HUES48 (cell line): ENCODE measurements around the gene GPR39.
A peak's percentile ranks its signal among the peaks of the same experiment; 100 is the strongest.

ENCODE experiments used
- H3K27ac ChIP-seq: one replicate; pipeline ENCODE4 v1.7.0; 2013; ENCODE audit warnings: low read depth, low read length, inconsistent platforms
- H3K27me3 ChIP-seq: 2 replicates; pipeline ENCODE4 v1.6.1; 2013; ENCODE audit warnings: mild to moderate bottlenecking, low read length; ENCODE audit not compliant: control insufficient read depth, insufficient read depth
- H3K36me3 ChIP-seq: 2 replicates; pipeline ENCODE4 v1.6.1; 2013; ENCODE audit warnings: low read length; ENCODE audit not compliant: control insufficient read depth, insufficient read depth
- H3K4me1 ChIP-seq: 2 replicates; pipeline ENCODE4 v1.6.1; 2013; ENCODE audit warnings: mild to moderate bottlenecking, low read length; ENCODE audit not compliant: control insufficient read depth, insufficient read depth
- H3K4me3 ChIP-seq: 2 replicates; pipeline ENCODE4 v1.5.1; 2013; ENCODE audit warnings: mild to moderate bottlenecking, low read depth, low read length
- H3K9ac ChIP-seq: 2 replicates; pipeline ENCODE4 v1.6.1; 2013; ENCODE audit warnings: mild to moderate bottlenecking, low read depth, low read length, moderate library complexity
- H3K9me3 ChIP-seq: 2 replicates; pipeline ENCODE4 v1.6.1; 2013; ENCODE audit warnings: low read length; ENCODE audit not compliant: control insufficient read depth, insufficient read depth

The GPR39 gene

GRCh38 chr2:132416723-132417395, at the start of gene GPR39:
Gene GPR39, plus strand, starts transcription at chr2:132416805.
- Histone ChIP-seq H3K4me3 (peak within 1 kb of the TSS; percentile 69), H3K4me1 (peaks cover 13% of the 10 kb centered on the region), H3K27ac (peak within 1 kb of the TSS; percentile 59), H3K27me3 (peaks cover 34% of the 10 kb centered on the region), H3K9me3 (no peaks in the 10 kb centered on the region), H3K36me3 (no peaks in the 10 kb centered on the region), H3K9ac (no peak within 1 kb of the TSS; the same call in 1 of the 2 replicates)

- no peak overlapping the region for H3K27ac ChIP-seq
- H3K9ac ChIP-seq: no peak overlapping the region
Measured at GRCh38 chr2:132368191-132368590, 48.4 kb upstream of the GPR39 start.

GRCh38 chr2:132372276-132372675, 44.3 kb upstream of the GPR39 start:
- H3K4me1 ChIP-seq: no peaks in the 10 kb centered on the region
- H3K9me3 ChIP-seq: peaks cover 2% of the 10 kb centered on the region; the same call in 1 of the 2 replicates
- H3K4me3 ChIP-seq: no peak overlapping the region
- no peaks in the 10 kb centered on the region for H3K27me3 ChIP-seq
- H3K36me3 ChIP-seq: no peaks in the 10 kb centered on the region
- no peak overlapping the region for H3K27ac ChIP-seq
- H3K9ac ChIP-seq: no peak overlapping the region

More at GRCh38 chr2:132368191-132368590, 48.4 kb upstream of the GPR39 start:
- Histone ChIP-seq H3K9me3 (peaks cover 3% of the 10 kb centered on the region; the same call in 1 of the 2 replicates), H3K27me3 (no peaks in the 10 kb centered on the region), H3K4me1 (no peaks in the 10 kb centered on the region), H3K36me3 (no peaks in the 10 kb centered on the region), H3K4me3 (no peak overlapping the region)

GRCh38 chr2:132373391-132374135, 43.0 kb upstream of the GPR39 start:
- H3K4me1 ChIP-seq: no peaks in the 10 kb centered on the region
- H3K36me3 ChIP-seq: no peaks in the 10 kb centered on the region
- H3K9me3 ChIP-seq: peaks cover 2% of the 10 kb centered on the region; the same call in 1 of the 2 replicates
- H3K27ac ChIP-seq: no peak overlapping the region
- H3K9ac ChIP-seq: no peak overlapping the region
- H3K27me3 ChIP-seq: no peaks in the 10 kb centered on the region
- no peak overlapping the region for H3K4me3 ChIP-seq

GRCh38 chr2:132374151-132374550, 42.5 kb upstream of the GPR39 start:
- H3K9ac ChIP-seq: no peak overlapping the region
- H3K9me3 ChIP-seq: peaks cover 2% of the 10 kb centered on the region; the same call in 1 of the 2 replicates
- H3K27ac ChIP-seq: no peak overlapping the region
- no peaks in the 10 kb centered on the region for H3K27me3 ChIP-seq
- no peak overlapping the region for H3K4me3 ChIP-seq
- no peaks in the 10 kb centered on the region for H3K36me3 ChIP-seq
- H3K4me1 ChIP-seq: no peaks in the 10 kb centered on the region

- Histone ChIP-seq H3K27ac (no peak overlapping the region), H3K9ac (no peak overlapping the region)
Measured at GRCh38 chr2:132374551-132374950, 42.1 kb upstream of the GPR39 start.

GRCh38 chr2:132374961-132375360, 41.6 kb upstream of the GPR39 start:
- H3K4me1 ChIP-seq: no peaks in the 10 kb centered on the region
- H3K36me3 ChIP-seq: no peaks in the 10 kb centered on the region
- no peaks in the 10 kb centered on the region for H3K27me3 ChIP-seq
- no peak overlapping the region for H3K27ac ChIP-seq
- H3K4me3 ChIP-seq: no peak overlapping the region
- H3K9ac ChIP-seq: no peak overlapping the region
- H3K9me3 ChIP-seq: peaks cover 2% of the 10 kb centered on the region; the same call in 1 of the 2 replicates

More at GRCh38 chr2:132374551-132374950, 42.1 kb upstream of the GPR39 start:
- Histone ChIP-seq H3K36me3 (no peaks in the 10 kb centered on the region), H3K4me1 (no peaks in the 10 kb centered on the region), H3K27me3 (no peaks in the 10 kb centered on the region), H3K9me3 (peaks cover 2% of the 10 kb centered on the region; the same call in 1 of the 2 replicates), H3K4me3 (no peak overlapping the region)

GRCh38 chr2:132381376-132381775, 35.2 kb upstream of the GPR39 start:
- Histone ChIP-seq H3K4me3 (no peak overlapping the region), H3K9ac (no peak overlapping the region), H3K27me3 (no peaks in the 10 kb centered on the region), H3K9me3 (no peaks in the 10 kb centered on the region), H3K27ac (no peak overlapping the region), H3K4me1 (no peaks in the 10 kb centered on the region), H3K36me3 (no peaks in the 10 kb centered on the region)

- H3K27ac ChIP-seq: no peak overlapping the region
- no peaks in the 10 kb centered on the region for H3K36me3 ChIP-seq
- H3K4me1 ChIP-seq: no peaks in the 10 kb centered on the region
- no peak overlapping the region for H3K9ac ChIP-seq
- no peak overlapping the region for H3K4me3 ChIP-seq
- no peaks in the 10 kb centered on the region for H3K9me3 ChIP-seq
- H3K27me3 ChIP-seq: no peaks in the 10 kb centered on the region
Measured at GRCh38 chr2:132383956-132384355, 32.6 kb upstream of the GPR39 start.

- no peak overlapping the region for H3K9ac ChIP-seq
- H3K4me1 ChIP-seq: no peaks in the 10 kb centered on the region
- H3K36me3 ChIP-seq: no peaks in the 10 kb centered on the region
- H3K27me3 ChIP-seq: no peaks in the 10 kb centered on the region
- H3K9me3 ChIP-seq: no peaks in the 10 kb centered on the region
- H3K4me3 ChIP-seq: no peak overlapping the region
- no peak overlapping the region for H3K27ac ChIP-seq
Measured at GRCh38 chr2:132384491-132385151, 32.0 kb upstream of the GPR39 start.

- Histone ChIP-seq H3K9me3 (no peaks in the 10 kb centered on the region), H3K4me1 (peaks cover 7% of the 10 kb centered on the region; the same call in 1 of the 2 replicates), H3K9ac (no peak overlapping the region), H3K27me3 (no peaks in the 10 kb centered on the region), H3K27ac (no peak overlapping the region), H3K4me3 (no peak overlapping the region), H3K36me3 (no peaks in the 10 kb centered on the region)
Measured at GRCh38 chr2:132387126-132387525, 29.5 kb upstream of the GPR39 start.
